SH-SY5Y (cell line): ENCODE results near the gene PCAT6.

Source experiments
- GATA2 ChIP-seq: IDR thresholded peaks from 2 replicates; pipeline ENCODE4 v1.6.1; 2011; ENCODE audit warnings: mild to moderate bottlenecking, low read depth, low read length
- GATA3 ChIP-seq: IDR thresholded peaks from 2 replicates; pipeline ENCODE4 v1.6.1; 2011; ENCODE audit warnings: low read depth, mild to moderate bottlenecking, low read length, moderate library complexity

Gene PCAT6

GRCh38 chr1:202802998-202803932, 7.5 kb upstream of the PCAT6 start:
- no peak for TF ChIP-seq GATA3
- TF ChIP-seq GATA2, result no peak

GRCh38 chr1:202804126-202804525, 6.6 kb upstream of the PCAT6 start:
- TF ChIP-seq GATA2 (no peak), GATA3 (no peak)

- TF ChIP-seq GATA3, result no peak
- no peak for TF ChIP-seq GATA2
Measured at GRCh38 chr1:202805886-202806844, 4.6 kb upstream of the PCAT6 start.

GRCh38 chr1:202806845-202807450, 3.8 kb upstream of the PCAT6 start:
- TF ChIP-seq GATA3 (no peak), GATA2 (no peak)

GRCh38 chr1:202807451-202807925, 3.3 kb upstream of the PCAT6 start:
- TF ChIP-seq GATA2 (no peak), GATA3 (no peak)

GRCh38 chr1:202807926-202808757, 2.6 kb upstream of the PCAT6 start, which contains the start of gene KDM5B:
Gene KDM5B, minus strand, starts transcription at chr1:202808421. Its CDS starts 116 bp downstream, at chr1:202808305.
- TF ChIP-seq GATA2 (no peak), GATA3 (no peak)

- TF ChIP-seq GATA2 (no peak), GATA3 (no peak)
Measured at GRCh38 chr1:202809597-202810159, 1.1 kb upstream of the PCAT6 start.

- TF ChIP-seq GATA2 (no peak), GATA3 (no peak)
Measured at GRCh38 chr1:202810193-202810614, 550 bp upstream of the PCAT6 start.

GRCh38 chr1:202811296-202812175, 782 bp downstream of the PCAT6 start:
- TF ChIP-seq GATA3, result no peak
- TF ChIP-seq GATA2, result no peak

GRCh38 chr1:202812176-202813026, 1.6 kb downstream of the PCAT6 start:
- TF ChIP-seq GATA2 (no peak), GATA3 (no peak)

- TF ChIP-seq GATA2 (no peak), GATA3 (no peak)
Measured at GRCh38 chr1:202815120-202815519, 4.4 kb downstream of the PCAT6 start.

- no peak for TF ChIP-seq GATA2
- no peak for TF ChIP-seq GATA3
Measured at GRCh38 chr1:202818819-202819218, 8.1 kb downstream of the PCAT6 start.
